ENCODE measurements around the gene EIF4G3. TPM values are rescaled to one million over a fixed set of nuclear protein-coding genes. Genes with fewer than 3 reads are reported as not detected.

EIF4G3 gene
- polyA plus RNA-seq, 4 donors, result 10.8 to 32.1 (median 20.1) TPM

DNA sequence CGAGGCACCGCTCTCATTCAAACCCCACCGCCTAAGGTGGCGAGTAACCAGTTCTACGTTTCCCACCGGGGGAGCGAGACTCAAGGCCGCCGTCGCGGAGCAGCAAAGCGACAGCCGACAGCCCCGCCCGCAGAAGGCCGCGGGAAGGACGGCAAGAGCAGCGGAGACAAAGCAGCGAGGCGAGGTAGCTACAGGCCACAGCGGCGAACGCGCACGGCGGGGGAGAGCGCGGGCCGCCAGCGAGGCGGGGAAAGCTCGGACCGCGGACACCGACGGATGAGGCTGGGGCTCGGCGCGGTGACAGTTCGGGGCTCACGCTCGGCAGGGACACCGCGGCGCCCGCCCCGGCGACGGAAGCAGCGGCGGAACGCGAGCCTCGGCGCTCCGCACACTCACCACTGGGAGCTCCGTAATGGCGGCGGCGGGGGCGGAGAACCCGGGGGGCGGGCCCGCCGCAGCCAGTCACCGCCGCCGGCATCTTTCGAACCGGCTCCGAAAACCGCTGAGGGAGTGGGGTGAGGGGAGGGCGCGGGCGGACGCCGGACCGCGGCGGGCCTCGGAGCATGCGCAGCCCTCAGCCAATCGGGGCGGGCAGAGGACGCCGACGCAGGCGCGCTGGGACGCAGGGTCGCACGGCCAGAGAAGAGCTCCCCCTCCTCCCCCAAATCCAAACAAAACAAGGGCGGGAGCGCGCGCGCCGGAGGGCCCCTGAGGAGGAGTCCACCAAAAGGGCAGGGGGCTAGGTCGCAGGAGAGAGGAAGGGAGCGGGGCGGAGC is 390.3 kb downstream of the EIF4G3 start:
- 0 to 1% (median 0%) methylated on average over 60 to 102 of the region's 102 CpGs for WGBS, 3 donors
- Histone ChIP-seq H3K4me1 (ENCODE audit: control insufficient read depth in 3 of 3, insufficient read depth in 2 of 3, low read depth in 1 of 3, low read length in 2 of 3) (peaks cover 0 to 11% (median 9%) of the 10 kb centered on the region in 3 donors), H3K27me3 (ENCODE audit: control insufficient read depth in 3 of 3, insufficient read depth in 3 of 3, low read length in 3 of 3) (no peaks in the 10 kb centered on the region), H3K9me3 (ENCODE audit: control insufficient read depth in 2 of 2, insufficient read depth in 1 of 2, low read depth in 1 of 2, low read length in 1 of 2) (no peaks in the 10 kb centered on the region), H3K27ac (ENCODE audit: low read depth in 1 of 3, low read length in 2 of 3) (peak overlapping the region; percentile 97 to 99 (median 99)), H3K4me3 (ENCODE audit: low read depth in 1 of 3, low read length in 3 of 3) (peak overlapping the region; percentile 91 to 98 (median 94)), H3K36me3 (ENCODE audit: control insufficient read depth in 3 of 3, insufficient read depth in 2 of 3, low read depth in 1 of 3, low read length in 3 of 3) (peaks cover 0 to 7% (median 0%) of the 10 kb centered on the region in 3 donors)
- DNase-seq, result peak; percentile 94 to 98
- no peak for FAIRE-seq

DNA sequence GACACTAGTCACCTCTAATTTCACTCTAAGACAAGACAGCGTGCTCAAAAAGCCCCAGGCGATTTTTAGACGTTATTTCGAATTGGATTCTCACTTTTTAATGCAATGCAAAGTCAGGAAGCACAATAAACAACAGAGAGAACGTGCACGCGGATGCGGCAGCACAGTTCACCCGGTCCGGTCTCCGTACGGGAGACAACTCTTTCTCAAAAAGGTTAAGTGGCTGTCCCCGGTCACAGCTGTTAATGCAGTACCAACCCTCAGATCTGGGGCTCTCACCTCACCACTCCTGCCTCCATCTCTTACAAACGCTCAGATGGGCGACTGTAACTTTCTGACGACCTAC is 390.8 kb downstream of the EIF4G3 start:
- WGBS, 3 donors, result 0% methylated on average over 16 of the region's 16 CpGs
- H3K27ac ChIP-seq (ENCODE audit: low read depth in 1 of 3, low read length in 2 of 3), result peak overlapping the region; percentile 87 to 99 (median 97)
- peak overlapping the region; percentile 91 to 98 (median 94) for H3K4me3 ChIP-seq (ENCODE audit: low read depth in 1 of 3, low read length in 3 of 3)
- FAIRE-seq, result no peak
- DNase-seq, result peak in 1 of 2 donors; percentile 36
- peaks cover 0 to 11% (median 9%) of the 10 kb centered on the region in 3 donors for H3K4me1 ChIP-seq (ENCODE audit: control insufficient read depth in 3 of 3, insufficient read depth in 2 of 3, low read depth in 1 of 3, low read length in 2 of 3)
- H3K9me3 ChIP-seq (ENCODE audit: control insufficient read depth in 2 of 2, insufficient read depth in 1 of 2, low read depth in 1 of 2, low read length in 1 of 2), result no peaks in the 10 kb centered on the region
- H3K27me3 ChIP-seq (ENCODE audit: control insufficient read depth in 3 of 3, insufficient read depth in 3 of 3, low read length in 3 of 3), result no peaks in the 10 kb centered on the region
- peaks cover 0 to 7% (median 0%) of the 10 kb centered on the region in 3 donors for H3K36me3 ChIP-seq (ENCODE audit: control insufficient read depth in 3 of 3, insufficient read depth in 2 of 3, low read depth in 1 of 3, low read length in 3 of 3)

DNA sequence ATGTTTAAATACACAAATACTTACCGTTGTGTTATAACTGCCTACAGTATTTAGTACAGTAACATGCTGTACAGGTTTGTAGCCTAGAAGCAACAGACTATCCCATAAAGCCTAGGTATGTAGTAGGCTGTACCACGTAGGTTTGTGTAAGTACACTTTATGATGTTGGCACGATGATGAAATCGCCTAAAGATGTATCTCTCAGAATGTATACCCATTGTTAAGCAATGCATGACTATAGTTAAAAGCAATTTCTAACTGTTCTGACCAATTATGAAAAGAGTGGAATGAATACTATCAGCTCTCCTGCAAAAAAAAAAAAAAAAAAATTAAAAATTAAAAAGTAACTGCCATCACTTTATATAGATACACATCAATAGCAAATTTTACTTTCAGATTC is 401.0 kb downstream of the EIF4G3 start:
- DNase-seq, result no peak
- H3K9me3 ChIP-seq (ENCODE audit: control insufficient read depth in 2 of 2, insufficient read depth in 1 of 2, low read depth in 1 of 2, low read length in 1 of 2), result no peaks in the 10 kb centered on the region
- H3K36me3 ChIP-seq (ENCODE audit: control insufficient read depth in 3 of 3, insufficient read depth in 2 of 3, low read depth in 1 of 3, low read length in 3 of 3), result peaks cover 0 to 25% (median 11%) of the 10 kb centered on the region in 3 donors
- no peak overlapping the region for H3K27ac ChIP-seq (ENCODE audit: low read depth in 1 of 3, low read length in 2 of 3)
- H3K4me1 ChIP-seq (ENCODE audit: control insufficient read depth in 3 of 3, insufficient read depth in 2 of 3, low read depth in 1 of 3, low read length in 2 of 3), result no peaks in the 10 kb centered on the region
- H3K27me3 ChIP-seq (ENCODE audit: control insufficient read depth in 3 of 3, insufficient read depth in 3 of 3, low read length in 3 of 3), result no peaks in the 10 kb centered on the region
- no peak for FAIRE-seq
- WGBS, 3 donors, result 84 to 93% (median 90%) methylated on average over 4 of the region's 4 CpGs
- no peak overlapping the region for H3K4me3 ChIP-seq (ENCODE audit: low read depth in 1 of 3, low read length in 3 of 3)

- Histone ChIP-seq H3K27me3 (ENCODE audit: control insufficient read depth in 3 of 3, insufficient read depth in 3 of 3, low read length in 3 of 3) (no peaks in the 10 kb centered on the region), H3K4me1 (ENCODE audit: control insufficient read depth in 3 of 3, insufficient read depth in 2 of 3, low read depth in 1 of 3, low read length in 2 of 3) (no peaks in the 10 kb centered on the region), H3K9me3 (ENCODE audit: control insufficient read depth in 2 of 2, insufficient read depth in 1 of 2, low read depth in 1 of 2, low read length in 1 of 2) (no peaks in the 10 kb centered on the region), H3K27ac (ENCODE audit: low read depth in 1 of 3, low read length in 2 of 3) (no peak overlapping the region), H3K4me3 (ENCODE audit: low read depth in 1 of 3, low read length in 3 of 3) (no peak overlapping the region), H3K36me3 (ENCODE audit: control insufficient read depth in 3 of 3, insufficient read depth in 2 of 3, low read depth in 1 of 3, low read length in 3 of 3) (peaks cover 7 to 41% (median 23%) of the 10 kb centered on the region in 3 donors)
- 87 to 92% (median 90%) methylated on average over 3 of the region's 3 CpGs for WGBS, 3 donors
- DNase-seq (no peak), FAIRE-seq (no peak)
Measured at GRCh38 chr1:20771780-20772179, 404.9 kb downstream of the EIF4G3 start.

DNA sequence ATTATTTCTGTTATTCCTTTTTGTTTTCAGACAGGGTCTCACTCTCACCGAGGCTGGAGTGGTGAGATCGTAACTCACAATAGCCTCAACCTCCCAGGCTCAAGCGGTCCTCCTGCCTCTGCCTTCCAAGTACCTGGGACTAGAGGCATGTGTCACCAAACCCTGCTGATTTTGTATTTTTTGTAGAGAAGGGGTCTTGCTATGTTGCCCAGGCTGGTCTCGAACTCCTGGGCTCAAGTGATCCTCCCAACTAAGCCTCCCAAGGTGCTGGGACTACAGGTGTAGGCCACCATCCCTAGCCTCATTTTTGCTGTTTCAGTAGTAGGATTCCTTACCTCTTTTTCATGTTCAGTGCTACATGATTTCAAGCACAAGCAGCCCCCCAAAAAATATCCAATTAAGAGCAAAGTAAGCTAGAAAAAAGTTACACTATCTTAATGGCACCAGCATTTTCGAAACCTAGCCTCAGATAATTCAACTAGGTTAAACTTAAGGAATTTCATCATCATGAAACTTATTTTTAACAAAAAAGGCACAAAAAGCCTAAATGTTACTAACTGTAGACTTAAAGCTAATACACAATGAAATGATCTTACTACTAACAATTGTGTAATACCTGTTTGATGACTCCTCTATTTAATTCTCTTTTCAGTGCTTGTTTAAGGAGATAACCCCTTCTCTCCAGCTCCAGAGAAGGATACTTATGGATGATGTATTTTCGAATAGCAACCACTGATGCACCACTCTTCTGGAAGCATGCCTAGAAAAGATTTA is 406.2 kb downstream of the EIF4G3 start:
- no peak for FAIRE-seq
- H3K36me3 ChIP-seq (ENCODE audit: control insufficient read depth in 3 of 3, insufficient read depth in 2 of 3, low read depth in 1 of 3, low read length in 3 of 3), result peaks cover 7 to 52% (median 25%) of the 10 kb centered on the region in 3 donors

GRCh38 chr1:20767271-20767670 is 409.4 kb downstream of the EIF4G3 start:
- no peak for DNase-seq
- FAIRE-seq, result no peak

More for the DNA sequence above, 406.2 kb downstream of the EIF4G3 start:
- Histone ChIP-seq H3K27ac (ENCODE audit: low read depth in 1 of 3, low read length in 2 of 3) (no peak overlapping the region), H3K4me3 (ENCODE audit: low read depth in 1 of 3, low read length in 3 of 3) (no peak overlapping the region), H3K9me3 (ENCODE audit: control insufficient read depth in 2 of 2, insufficient read depth in 1 of 2, low read depth in 1 of 2, low read length in 1 of 2) (no peaks in the 10 kb centered on the region), H3K27me3 (ENCODE audit: control insufficient read depth in 3 of 3, insufficient read depth in 3 of 3, low read length in 3 of 3) (no peaks in the 10 kb centered on the region), H3K4me1 (ENCODE audit: control insufficient read depth in 3 of 3, insufficient read depth in 2 of 3, low read depth in 1 of 3, low read length in 2 of 3) (no peaks in the 10 kb centered on the region)
- 95 to 97% (median 97%) methylated on average over 6 of the region's 6 CpGs for WGBS, 3 donors
- no peak for DNase-seq

GRCh38 chr1:20763417-20763816 is 413.3 kb downstream of the EIF4G3 start:
- no peaks in the 10 kb centered on the region for H3K27me3 ChIP-seq (ENCODE audit: control insufficient read depth in 3 of 3, insufficient read depth in 3 of 3, low read length in 3 of 3)
- no peak overlapping the region for H3K27ac ChIP-seq (ENCODE audit: low read depth in 1 of 3, low read length in 2 of 3)
- H3K4me3 ChIP-seq (ENCODE audit: low read depth in 1 of 3, low read length in 3 of 3), result no peak overlapping the region
- DNase-seq (no peak), FAIRE-seq (no peak)
- WGBS, 3 donors, result 90 to 96% (median 91%) methylated on average over 3 of the region's 3 CpGs
- no peaks in the 10 kb centered on the region for H3K9me3 ChIP-seq (ENCODE audit: control insufficient read depth in 2 of 2, insufficient read depth in 1 of 2, low read depth in 1 of 2, low read length in 1 of 2)
- no peaks in the 10 kb centered on the region for H3K4me1 ChIP-seq (ENCODE audit: control insufficient read depth in 3 of 3, insufficient read depth in 2 of 3, low read depth in 1 of 3, low read length in 2 of 3)
- peaks cover 16 to 67% (median 23%) of the 10 kb centered on the region in 3 donors for H3K36me3 ChIP-seq (ENCODE audit: control insufficient read depth in 3 of 3, insufficient read depth in 2 of 3, low read depth in 1 of 3, low read length in 3 of 3)

More at GRCh38 chr1:20767271-20767670, 409.4 kb downstream of the EIF4G3 start:
- H3K9me3 ChIP-seq (ENCODE audit: control insufficient read depth in 2 of 2, insufficient read depth in 1 of 2, low read depth in 1 of 2, low read length in 1 of 2), result no peaks in the 10 kb centered on the region
- H3K36me3 ChIP-seq (ENCODE audit: control insufficient read depth in 3 of 3, insufficient read depth in 2 of 3, low read depth in 1 of 3, low read length in 3 of 3), result peaks cover 21 to 58% (median 26%) of the 10 kb centered on the region in 3 donors
- H3K27ac ChIP-seq (ENCODE audit: low read depth in 1 of 3, low read length in 2 of 3), result no peak overlapping the region
- no peak overlapping the region for H3K4me3 ChIP-seq (ENCODE audit: low read depth in 1 of 3, low read length in 3 of 3)
- H3K27me3 ChIP-seq (ENCODE audit: control insufficient read depth in 3 of 3, insufficient read depth in 3 of 3, low read length in 3 of 3), result no peaks in the 10 kb centered on the region
- H3K4me1 ChIP-seq (ENCODE audit: control insufficient read depth in 3 of 3, insufficient read depth in 2 of 3, low read depth in 1 of 3, low read length in 2 of 3), result no peaks in the 10 kb centered on the region

- Histone ChIP-seq H3K27ac (ENCODE audit: low read depth in 1 of 3, low read length in 2 of 3) (no peak overlapping the region), H3K27me3 (ENCODE audit: control insufficient read depth in 3 of 3, insufficient read depth in 3 of 3, low read length in 3 of 3) (no peaks in the 10 kb centered on the region), H3K9me3 (ENCODE audit: control insufficient read depth in 2 of 2, insufficient read depth in 1 of 2, low read depth in 1 of 2, low read length in 1 of 2) (no peaks in the 10 kb centered on the region), H3K4me3 (ENCODE audit: low read depth in 1 of 3, low read length in 3 of 3) (no peak overlapping the region), H3K4me1 (ENCODE audit: control insufficient read depth in 3 of 3, insufficient read depth in 2 of 3, low read depth in 1 of 3, low read length in 2 of 3) (no peaks in the 10 kb centered on the region), H3K36me3 (ENCODE audit: control insufficient read depth in 3 of 3, insufficient read depth in 2 of 3, low read depth in 1 of 3, low read length in 3 of 3) (peaks cover 15 to 64% (median 19%) of the 10 kb centered on the region in 3 donors)
- 88 to 97% (median 95%) methylated on average over 6 of the region's 6 CpGs for WGBS, 3 donors
- FAIRE-seq (no peak), DNase-seq (no peak)
Measured at GRCh38 chr1:20760322-20760721, 416.4 kb downstream of the EIF4G3 start.

Measured in small intestine (tissue), 7 donors.